Esophagus squamous epithelium (tissue), 5 donors: ENCODE results near the gene C11orf24. TPM values are rescaled to one million over a fixed set of nuclear protein-coding genes. Genes with fewer than 3 reads are reported as not detected.
"Not testable (repeated sequence)": the region's sequence is repeated elsewhere in the genome, so short reads cannot be mapped to it uniquely, and the experiment has no call there.

ENCODE experiments used
- DNase-seq: peaks from one replicate; lab custom pipeline; 2025; lab: John Stamatoyannopoulos, UW
- H3K27ac ChIP-seq, 4 donors: fragments of 200-600 bp; sonication (generic); one replicate each; pipeline ENCODE4 v1.5.1; 2016 to 2019; ENCODE audit warnings: mild to moderate bottlenecking in 1 of 4
- H3K27me3 ChIP-seq, 4 donors: fragments of 200-600 bp; sonication (generic); 1 replicate in 3 of 4; 2 replicates in 1 of 4; pipeline versions ENCODE4 v1.5.1 to v1.6.0; 2017 to 2021; ENCODE audit warnings: antibody characterized with exemption in 1 of 4
- H3K36me3 ChIP-seq, 3 donors: fragments of 200-600 bp; sonication (generic); one replicate each; pipeline ENCODE4 v1.5.1; 2016 to 2019
- H3K4me1 ChIP-seq, 3 donors: fragments of 200-600 bp; sonication (generic); one replicate each; pipeline ENCODE4 v1.5.1; 2017 to 2019
- H3K4me3 ChIP-seq, 4 donors: fragments of 200-600 bp; sonication (generic); 1 replicate in 3 of 4; 2 replicates in 1 of 4; pipeline ENCODE4 v1.5.1; 2016 to 2019; ENCODE audit warnings: mild to moderate bottlenecking in 2 of 4, moderate library complexity in 1 of 4
- H3K9me3 ChIP-seq, 3 donors: fragments of 200-600 bp; sonication (generic); one replicate each; pipeline ENCODE4 v1.5.1; 2016 to 2019
- POLR2A ChIP-seq, 4 donors: fragments of 450-650 bp; IDR thresholded peaks; one replicate each; pipeline ENCODE4 v1.6.1; 2017; ENCODE audit warnings: antibody characterized with exemption in 4 of 4, mild to moderate bottlenecking in 4 of 4, moderate library complexity in 3 of 4
- WGBS, 2 donors: methylation state at CpG; one replicate each; pipeline ENCODE4 v1.1.5; 2018; 5-methylcytosine and 5-hydroxymethylcytosine counted together
- intact Hi-C: fragments of 100-400 bp; cut with DNase I; formaldehyde crosslinking; loops from one replicate; pipeline ENCODE4 v1.15.0; 2022
- total RNA-seq, 4 donors: library from RNA; depleted of rRNA; stranded (reverse); fragments of >200 nt; gene quantifications; one replicate each; pipeline ENCODE4 v1.1.0, GENCODE V29; 2016
- TF ChIP-seq, protein P1 (sequence below), 6 experiments: fragments of 450-650 bp in 4 of 6; fragments of 200-600 bp in 2 of 6; sonication (generic) in 2 of 6; IDR thresholded peaks; one replicate each; pipeline ENCODE4 v1.5.1; 2016 to 2019; ENCODE audit warnings: antibody characterized with exemption in 6 of 6, mild to moderate bottlenecking in 4 of 6, moderate library complexity in 4 of 6
- donor health status: DM: yes; HTN: yes; CAD: no.

Gene C11orf24
- total RNA-seq, 4 donors from 2014 or later = 11.4 to 23.3 (median 12.6) TPM

GRCh38 chr11:68295940-68296339 is 24.2 kb upstream of the C11orf24 start:
- DNase-seq = no peak
- Histone ChIP-seq H3K4me1 (peaks cover 5 to 14% (median 9%) of the 10 kb centered on the region in 3 donors), H3K27ac (no peak overlapping the region), H3K36me3 (no peaks in the 10 kb centered on the region), H3K9me3 (no peaks in the 10 kb centered on the region), H3K27me3 (peaks cover 0 to 10% (median 0%) of the 10 kb centered on the region in 4 donors), H3K4me3 (no peak overlapping the region)
- TF ChIP-seq POLR2A (IDR thresholded peaks at IDR 0.05) = no peak
- TF ChIP-seq, protein P1, sequence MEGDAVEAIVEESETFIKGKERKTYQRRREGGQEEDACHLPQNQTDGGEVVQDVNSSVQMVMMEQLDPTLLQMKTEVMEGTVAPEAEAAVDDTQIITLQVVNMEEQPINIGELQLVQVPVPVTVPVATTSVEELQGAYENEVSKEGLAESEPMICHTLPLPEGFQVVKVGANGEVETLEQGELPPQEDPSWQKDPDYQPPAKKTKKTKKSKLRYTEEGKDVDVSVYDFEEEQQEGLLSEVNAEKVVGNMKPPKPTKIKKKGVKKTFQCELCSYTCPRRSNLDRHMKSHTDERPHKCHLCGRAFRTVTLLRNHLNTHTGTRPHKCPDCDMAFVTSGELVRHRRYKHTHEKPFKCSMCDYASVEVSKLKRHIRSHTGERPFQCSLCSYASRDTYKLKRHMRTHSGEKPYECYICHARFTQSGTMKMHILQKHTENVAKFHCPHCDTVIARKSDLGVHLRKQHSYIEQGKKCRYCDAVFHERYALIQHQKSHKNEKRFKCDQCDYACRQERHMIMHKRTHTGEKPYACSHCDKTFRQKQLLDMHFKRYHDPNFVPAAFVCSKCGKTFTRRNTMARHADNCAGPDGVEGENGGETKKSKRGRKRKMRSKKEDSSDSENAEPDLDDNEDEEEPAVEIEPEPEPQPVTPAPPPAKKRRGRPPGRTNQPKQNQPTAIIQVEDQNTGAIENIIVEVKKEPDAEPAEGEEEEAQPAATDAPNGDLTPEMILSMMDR (IDR thresholded peaks at IDR 0.05) = no peak
- WGBS, 2 donors = 85 to 97% methylated on average over 2 to 5 of the region's 5 CpGs
- intact Hi-C loops = loop anchor here (2.0 kb wide), 1 partner anchor 39 kb away; no protein-coding TSS in a partner anchor

DNA sequence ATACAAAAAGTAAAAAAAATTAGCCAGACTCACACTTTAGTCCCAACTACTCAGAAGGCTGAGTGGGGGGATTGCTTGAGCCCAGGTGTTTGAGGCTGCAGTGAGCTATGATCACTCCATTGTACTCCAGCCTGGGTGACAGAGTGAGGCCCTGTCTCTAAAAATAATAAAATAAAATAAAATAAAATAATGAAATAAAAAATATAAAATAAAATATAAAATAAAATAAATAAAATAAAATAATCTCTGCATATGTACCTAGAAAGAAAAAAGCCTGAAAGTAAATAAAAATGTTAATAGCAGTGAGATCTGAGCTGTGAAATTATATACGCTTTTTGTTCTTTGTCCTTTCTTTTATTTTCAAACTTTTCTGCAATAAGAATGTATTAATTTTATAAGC is 23.5 kb upstream of the C11orf24 start:
- Histone ChIP-seq H3K9me3 (no peaks in the 10 kb centered on the region), H3K36me3 (no peaks in the 10 kb centered on the region), H3K27ac (no peak overlapping the region), H3K27me3 (peaks cover 0 to 10% (median 0%) of the 10 kb centered on the region in 4 donors), H3K4me1 (peaks cover 5 to 14% (median 9%) of the 10 kb centered on the region in 3 donors), H3K4me3 (no peak overlapping the region)
- DNase-seq = no peak
- TF ChIP-seq, protein P1 (IDR thresholded peaks at IDR 0.05) = no peak
- intact Hi-C loops = no loop called here
- WGBS, 2 donors = 94 to 100% methylated on average over 1 of the region's 1 CpG

- DNase-seq = no peak
- intact Hi-C loops = no loop called here
- TF ChIP-seq, protein P1 (IDR thresholded peaks at IDR 0.05) = no peak
- no peak for TF ChIP-seq POLR2A (IDR thresholded peaks at IDR 0.05)
- no peaks in the 10 kb centered on the region for H3K9me3 ChIP-seq
- no peak overlapping the region for H3K27ac ChIP-seq
- H3K4me1 ChIP-seq = peaks cover 5 to 14% (median 9%) of the 10 kb centered on the region in 3 donors
- H3K36me3 ChIP-seq = no peaks in the 10 kb centered on the region
- H3K4me3 ChIP-seq = no peak overlapping the region
- 62 to 84% methylated on average over 2 of the region's 2 CpGs for WGBS, 2 donors
- peaks cover 0 to 8% (median 0%) of the 10 kb centered on the region in 4 donors for H3K27me3 ChIP-seq
Observed at GRCh38 chr11:68293708-68294107, 21.9 kb upstream of the C11orf24 start.

DNA sequence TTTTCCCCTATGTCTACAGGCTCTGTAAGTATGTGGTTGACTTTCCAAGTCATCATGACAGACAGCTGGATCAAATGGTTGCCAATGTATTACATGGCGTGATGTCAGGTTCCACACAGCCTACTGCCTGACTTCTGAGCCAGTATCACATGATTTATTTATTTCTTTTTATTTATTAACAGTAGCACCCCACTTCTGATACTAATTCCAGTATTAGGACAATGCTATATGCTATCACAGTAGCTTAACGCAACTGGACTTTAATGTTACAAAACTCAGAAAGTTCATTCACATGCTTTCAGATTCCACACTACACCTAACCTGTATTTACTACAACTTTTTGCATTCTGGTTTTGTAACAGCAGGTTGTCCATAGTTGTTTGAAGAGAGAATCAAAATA is 17.7 kb upstream of the C11orf24 start:
- WGBS, 2 donors = 85 to 94% methylated on average over 2 of the region's 2 CpGs
- no peak overlapping the region for H3K27ac ChIP-seq
- no peak overlapping the region for H3K4me3 ChIP-seq
- TF ChIP-seq POLR2A (IDR thresholded peaks at IDR 0.05) = no peak
- TF ChIP-seq, protein P1 (IDR thresholded peaks at IDR 0.05) = no peak
- intact Hi-C loops = no loop called here
- H3K4me1 ChIP-seq = peaks cover 0 to 8% (median 0%) of the 10 kb centered on the region in 3 donors
- H3K9me3 ChIP-seq = no peaks in the 10 kb centered on the region
- DNase-seq = no peak
- H3K27me3 ChIP-seq = no peaks in the 10 kb centered on the region
- no peaks in the 10 kb centered on the region for H3K36me3 ChIP-seq

- Histone ChIP-seq H3K4me1 (peaks cover 0 to 10% (median 0%) of the 10 kb centered on the region in 3 donors), H3K36me3 (no peaks in the 10 kb centered on the region), H3K9me3 (no peaks in the 10 kb centered on the region), H3K27ac (no peak overlapping the region), H3K4me3 (no peak overlapping the region), H3K27me3 (peaks cover 0 to 4% (median 0%) of the 10 kb centered on the region in 4 donors)
- no peak for DNase-seq
- TF ChIP-seq, protein P1 (IDR thresholded peaks at IDR 0.05) = no peak
- no peak for TF ChIP-seq POLR2A (IDR thresholded peaks at IDR 0.05)
- intact Hi-C loops = no loop called here
- WGBS, 2 donors = 46 to 62% methylated on average over 8 of the region's 8 CpGs
Observed at GRCh38 chr11:68287419-68287818, 15.6 kb upstream of the C11orf24 start.

- H3K9me3 ChIP-seq, H3K36me3 ChIP-seq, H3K27me3 ChIP-seq, H3K27ac ChIP-seq, H3K4me3 ChIP-seq, intact Hi-C loops, DNase-seq: not testable (repeated sequence)
- WGBS, 2 donors = 79 to 87% methylated on average over 3 of the region's 3 CpGs
- H3K4me1 ChIP-seq = peaks cover 0 to 19% (median 0%) of the 10 kb centered on the region in 3 donors
Observed at GRCh38 chr11:68284588-68284987, 12.8 kb upstream of the C11orf24 start.
